Left hindlimb (tissue), 1 donor: ENCODE data around the gene CDYL.

Experiments
- DNase-seq: peaks from one replicate; pipeline ENCODE4 v3.0.0-alpha.2; 2018

CDYL gene

DNA sequence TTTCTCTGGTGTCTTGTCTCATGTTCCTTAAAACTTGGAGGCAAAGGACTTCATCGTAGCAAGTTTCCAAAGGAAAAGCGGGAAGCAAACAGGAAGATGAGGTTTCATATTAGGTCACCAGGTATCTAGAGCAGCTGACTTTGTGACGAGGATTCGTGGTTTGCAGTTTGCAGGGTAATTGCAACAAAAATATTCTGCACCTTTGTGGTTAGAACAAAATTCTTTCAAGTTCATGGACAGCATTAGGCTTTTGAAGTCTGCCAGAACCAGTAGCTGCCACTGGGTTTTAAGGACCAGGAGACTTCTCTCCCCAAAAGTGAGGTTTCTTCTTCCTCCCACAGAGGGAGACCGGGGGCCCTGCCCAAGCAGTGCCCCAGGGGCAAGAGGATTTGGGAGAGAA lies 164.2 kb downstream of the CDYL start:
- no peak for DNase-seq

DNA sequence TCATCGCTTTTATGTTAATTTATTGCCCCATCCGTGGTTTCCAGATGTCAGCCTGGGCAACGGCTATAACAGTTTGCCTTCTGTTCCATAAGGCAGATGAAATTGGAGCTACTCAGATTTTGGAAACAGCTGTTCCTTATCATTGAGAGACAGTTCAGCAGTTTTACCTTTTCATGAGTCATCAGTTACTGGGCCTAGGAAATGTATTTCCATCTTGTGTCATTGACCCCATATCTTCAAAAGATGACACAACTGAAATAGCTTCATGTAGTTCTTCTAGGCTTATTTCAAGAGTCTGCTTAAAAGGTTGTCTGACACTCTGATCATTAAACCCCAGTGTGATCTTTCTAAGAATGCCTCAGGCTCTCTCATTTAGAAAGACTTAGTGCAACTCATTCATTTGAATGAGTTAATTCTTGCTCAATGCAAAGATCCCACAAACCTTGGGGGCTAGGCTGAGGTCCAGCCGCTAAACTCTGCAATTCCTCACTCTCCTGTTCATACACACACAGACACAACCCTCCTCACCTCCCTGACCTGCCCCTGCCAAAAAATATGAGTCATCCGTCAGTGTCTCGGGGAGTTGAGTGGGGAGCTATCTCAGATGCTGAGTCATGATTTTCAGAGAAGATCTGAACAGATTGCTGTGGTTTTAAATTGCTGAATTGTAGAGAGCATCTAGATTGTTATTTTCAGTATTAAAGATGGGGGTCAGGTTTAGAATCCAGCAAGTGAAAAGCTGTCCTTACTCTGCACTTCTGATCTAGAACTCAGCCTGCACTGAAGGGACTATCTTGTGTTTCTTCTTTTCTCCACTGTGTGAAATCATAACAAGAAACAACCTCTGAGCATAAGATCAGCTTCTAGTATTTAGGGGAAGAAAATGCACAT lies 165.8 kb downstream of the CDYL start:
- no peak for DNase-seq

GRCh38 chr6:4942673-4943009 lies 166.4 kb downstream of the CDYL start:
- no peak for DNase-seq

GRCh38 chr6:4943716-4944115 lies 167.5 kb downstream of the CDYL start:
- DNase-seq = no peak

DNA sequence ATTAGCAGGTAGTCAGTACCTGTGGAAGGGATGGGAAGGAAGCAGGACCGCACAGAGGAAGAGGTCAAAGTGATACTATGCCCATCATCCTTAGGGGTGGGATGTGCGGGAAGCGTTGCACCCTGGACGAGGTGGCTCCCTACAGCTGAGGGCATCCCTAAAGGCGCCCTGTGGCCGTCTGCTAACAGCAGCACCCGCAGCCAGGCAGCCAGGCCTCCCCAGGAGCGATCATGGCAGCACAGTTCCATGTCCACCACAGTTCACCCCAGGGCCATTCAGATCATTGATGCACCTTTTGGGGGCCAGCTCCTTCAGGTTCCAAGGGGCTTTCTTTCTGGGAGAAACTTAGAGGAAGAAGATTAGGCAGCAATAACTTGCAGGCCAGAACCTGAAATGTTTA lies 168.1 kb downstream of the CDYL start:
- DNase-seq = no peak

DNA sequence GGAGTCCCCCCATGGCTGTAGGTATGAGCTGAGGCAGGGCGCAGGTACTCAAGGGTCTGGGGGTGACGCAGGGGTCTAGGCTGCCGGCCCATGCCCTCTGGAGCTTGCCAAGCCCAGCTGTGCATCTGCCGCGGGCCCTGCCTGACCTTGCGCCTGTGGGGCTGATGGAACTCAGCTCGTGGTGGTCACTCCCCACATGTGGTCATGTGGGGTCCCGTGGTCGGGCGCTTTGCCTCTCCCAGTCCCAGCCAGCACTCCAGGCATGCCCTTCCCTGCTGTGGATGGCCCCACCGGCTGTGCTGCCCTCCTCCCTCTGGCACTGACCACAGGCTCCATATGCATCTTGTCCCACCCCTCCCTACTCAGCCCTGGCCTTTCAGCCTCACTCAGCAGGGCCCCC lies 170.3 kb downstream of the CDYL start:
- DNase-seq = no peak

DNA sequence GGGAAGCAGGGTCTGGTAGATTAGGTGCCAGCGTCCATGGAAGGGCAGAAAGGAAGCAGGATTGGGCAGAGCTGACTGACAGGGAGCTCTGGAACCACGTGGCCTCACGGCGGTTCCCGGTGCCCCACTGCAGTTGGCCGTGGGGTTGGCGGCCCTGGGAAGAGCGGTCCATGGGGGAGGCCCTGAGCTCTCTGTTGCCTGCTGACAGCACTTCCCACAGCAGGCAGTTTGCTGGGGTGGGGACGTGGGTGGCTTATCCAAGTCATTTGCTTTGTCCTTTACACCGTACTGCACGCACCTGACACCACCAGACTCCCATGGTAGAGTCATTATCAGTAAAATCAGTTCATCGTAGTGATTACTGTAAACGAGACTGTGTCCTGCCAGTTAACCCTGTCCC lies 171.5 kb downstream of the CDYL start:
- no peak for DNase-seq

- DNase-seq = no peak
Measured at GRCh38 chr6:4948781-4949450, 172.7 kb downstream of the CDYL start.

DNA sequence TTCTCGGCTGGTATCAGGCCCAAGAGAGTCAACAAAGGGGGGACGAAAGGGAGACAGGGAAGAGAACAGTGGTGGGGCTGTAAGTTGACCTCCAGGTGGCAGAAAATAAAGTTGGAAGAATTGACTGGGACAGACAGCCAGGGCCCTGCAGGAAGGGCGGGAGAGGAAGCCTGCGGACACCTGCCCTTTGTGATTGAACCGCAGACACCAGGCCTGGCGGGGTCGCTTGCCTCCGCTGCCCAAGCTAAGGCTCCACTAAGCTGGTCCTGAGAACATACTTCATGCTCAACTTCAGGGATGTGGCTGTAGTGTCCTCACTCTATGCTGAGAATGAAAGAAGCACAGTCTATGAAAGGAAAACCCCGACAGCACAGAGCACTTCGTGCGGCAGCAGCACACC lies 173.9 kb downstream of the CDYL start:
- DNase-seq = no peak

GRCh38 chr6:4950836-4951533 lies 174.8 kb downstream of the CDYL start:
- DNase-seq = no peak

DNA sequence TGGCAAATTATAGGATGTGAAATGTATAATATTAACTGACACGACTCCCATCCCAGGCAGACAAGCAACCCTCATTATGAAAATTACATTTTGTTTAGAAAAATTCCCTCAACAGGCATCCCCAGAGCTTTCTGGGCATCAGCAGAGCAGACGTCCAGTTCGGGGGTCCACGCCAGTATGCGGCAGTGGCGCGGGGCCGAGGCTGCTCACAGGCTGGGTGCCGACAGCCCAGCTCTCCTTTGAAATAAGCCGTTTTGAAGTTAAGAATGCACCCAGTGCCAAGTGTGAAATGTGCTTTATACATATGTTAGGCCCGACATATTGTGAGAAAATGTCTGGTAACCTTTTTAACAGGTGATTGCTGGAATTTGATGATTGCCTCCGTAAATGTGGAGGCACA lies 177.2 kb downstream of the CDYL start:
- no peak for DNase-seq

DNA sequence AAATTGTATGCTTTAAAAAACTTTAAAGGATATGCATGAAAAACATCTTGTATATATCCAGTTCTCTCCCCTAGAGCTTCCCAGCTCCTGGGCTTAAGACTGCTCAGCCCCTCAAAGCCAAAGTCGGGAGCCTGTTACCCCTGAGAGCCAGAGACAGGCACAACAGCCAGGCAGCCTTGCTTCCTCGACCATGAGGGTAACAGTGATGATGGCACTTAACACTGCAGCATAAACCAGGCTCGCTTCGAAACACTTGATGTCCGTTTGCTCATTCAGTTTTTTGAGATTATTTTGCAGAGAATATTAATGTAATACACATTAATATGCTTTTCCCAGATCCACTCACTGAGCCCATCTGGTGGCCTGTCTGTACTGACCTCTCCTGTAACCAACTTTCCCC lies 180.4 kb downstream of the CDYL start:
- DNase-seq = no peak

DNA sequence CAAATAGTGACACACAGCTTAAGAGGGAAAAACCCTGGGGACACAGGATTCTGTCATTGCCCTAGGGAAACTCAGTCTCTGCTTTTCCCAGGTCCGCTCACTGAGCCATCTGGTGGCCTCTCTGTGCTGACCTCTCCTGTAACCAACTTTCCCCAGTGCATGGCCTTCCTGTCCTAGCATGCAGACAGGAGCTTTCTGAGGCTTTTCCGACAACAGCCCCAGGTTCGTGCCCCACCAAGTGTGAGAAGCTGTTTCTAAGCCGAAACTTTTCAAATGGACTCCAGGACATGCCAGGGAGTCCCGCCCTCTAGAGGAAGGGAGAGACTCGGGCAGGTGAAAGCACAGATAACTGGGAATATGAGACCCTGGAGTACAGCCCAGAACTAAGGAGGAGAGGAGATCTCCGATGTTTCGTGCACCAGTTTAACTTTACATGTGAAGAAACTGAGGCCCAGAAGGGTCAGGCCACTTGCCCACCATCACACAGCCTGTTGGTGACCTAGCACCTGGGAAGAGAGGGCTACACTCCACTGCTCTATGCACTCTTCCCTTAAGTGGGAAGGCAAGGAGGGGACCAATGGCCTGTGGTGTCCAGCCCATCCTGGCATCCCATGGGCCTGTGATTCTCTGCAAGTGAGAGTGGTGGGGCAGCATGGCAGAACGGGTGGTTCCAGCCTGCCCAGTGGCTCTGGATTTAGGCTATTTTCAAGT lies 181.5 kb downstream of the CDYL start:
- no peak for DNase-seq

DNA sequence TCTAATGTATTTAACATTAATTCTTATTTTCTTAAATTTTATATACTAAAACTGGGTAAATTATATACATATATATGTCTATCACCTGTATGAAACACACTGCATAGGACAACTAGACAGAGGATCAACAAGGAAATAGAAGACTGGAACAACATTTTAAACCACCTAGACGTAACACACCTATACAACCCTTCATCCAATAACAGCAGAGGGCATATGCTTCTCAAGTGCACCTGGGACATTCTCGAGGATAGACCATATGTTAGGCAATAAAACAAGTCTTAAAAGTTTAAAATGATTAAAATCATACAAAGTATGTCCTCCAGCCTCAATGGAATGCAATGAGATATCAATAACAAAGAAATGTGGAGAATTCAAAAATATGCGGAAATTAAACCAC lies 182.4 kb downstream of the CDYL start:
- DNase-seq = no peak

- DNase-seq = no peak
Measured at GRCh38 chr6:4961322-4962168, 185.3 kb downstream of the CDYL start.

DNA sequence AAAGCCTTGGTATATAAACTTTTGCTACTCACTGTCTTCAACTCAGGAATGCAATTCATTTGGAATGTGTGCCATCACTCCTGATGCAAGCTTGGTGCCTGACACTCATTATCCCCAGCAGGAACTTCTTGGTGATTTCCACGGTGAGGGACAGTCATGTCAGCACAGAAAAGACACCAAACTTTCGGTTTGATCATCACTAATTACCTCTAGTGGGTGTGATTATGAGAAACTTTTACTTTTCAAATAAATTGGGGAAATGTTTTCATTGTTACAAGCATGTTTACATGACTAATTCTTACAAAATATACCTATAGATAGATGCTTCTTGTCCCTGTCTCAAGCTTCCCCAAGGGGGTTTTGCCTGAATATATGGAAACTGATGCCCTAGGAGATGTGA lies 186.7 kb downstream of the CDYL start:
- DNase-seq = no peak

- no peak for DNase-seq
Measured at GRCh38 chr6:4964675-4965561, 188.7 kb downstream of the CDYL start.

DNA sequence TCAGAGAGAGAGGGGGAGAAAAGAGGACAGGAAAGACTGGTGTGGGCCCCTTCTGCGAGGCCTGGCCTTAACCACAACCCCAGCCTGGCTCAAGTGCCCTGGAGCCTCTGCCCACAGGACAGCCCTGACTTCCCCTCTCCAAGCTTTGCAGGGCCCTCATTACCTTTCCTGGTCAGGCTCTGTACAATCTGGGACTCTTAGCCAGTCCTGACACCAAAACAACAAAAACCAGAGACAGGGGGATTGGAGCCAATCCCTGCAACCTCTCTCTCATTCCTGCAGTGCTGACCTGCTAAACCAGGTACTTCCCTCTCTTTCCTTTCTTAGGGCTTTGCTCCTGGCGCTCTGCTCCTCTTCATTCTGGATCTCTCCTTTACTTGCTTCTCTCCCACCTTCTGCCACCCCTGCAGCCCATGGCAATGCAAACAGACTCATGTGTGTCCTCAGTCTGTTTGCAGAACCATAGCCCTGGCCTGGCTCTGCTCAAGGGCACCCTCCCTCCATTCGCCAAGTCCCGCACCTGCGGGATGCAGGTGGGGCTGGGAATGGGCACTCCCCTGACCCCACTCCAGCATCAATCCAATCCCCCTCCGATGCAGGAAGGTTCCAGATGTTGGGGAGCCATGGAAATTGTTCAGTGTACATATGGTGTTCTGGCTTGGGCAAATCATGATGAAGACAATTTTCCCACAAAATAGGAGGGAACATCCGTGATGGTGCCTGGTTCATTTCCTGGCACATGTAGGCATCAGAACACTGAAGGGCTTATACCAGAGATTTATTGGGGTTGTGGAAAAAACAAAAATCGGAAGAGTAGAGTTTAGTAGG lies 189.6 kb downstream of the CDYL start:
- DNase-seq = no peak

DNA sequence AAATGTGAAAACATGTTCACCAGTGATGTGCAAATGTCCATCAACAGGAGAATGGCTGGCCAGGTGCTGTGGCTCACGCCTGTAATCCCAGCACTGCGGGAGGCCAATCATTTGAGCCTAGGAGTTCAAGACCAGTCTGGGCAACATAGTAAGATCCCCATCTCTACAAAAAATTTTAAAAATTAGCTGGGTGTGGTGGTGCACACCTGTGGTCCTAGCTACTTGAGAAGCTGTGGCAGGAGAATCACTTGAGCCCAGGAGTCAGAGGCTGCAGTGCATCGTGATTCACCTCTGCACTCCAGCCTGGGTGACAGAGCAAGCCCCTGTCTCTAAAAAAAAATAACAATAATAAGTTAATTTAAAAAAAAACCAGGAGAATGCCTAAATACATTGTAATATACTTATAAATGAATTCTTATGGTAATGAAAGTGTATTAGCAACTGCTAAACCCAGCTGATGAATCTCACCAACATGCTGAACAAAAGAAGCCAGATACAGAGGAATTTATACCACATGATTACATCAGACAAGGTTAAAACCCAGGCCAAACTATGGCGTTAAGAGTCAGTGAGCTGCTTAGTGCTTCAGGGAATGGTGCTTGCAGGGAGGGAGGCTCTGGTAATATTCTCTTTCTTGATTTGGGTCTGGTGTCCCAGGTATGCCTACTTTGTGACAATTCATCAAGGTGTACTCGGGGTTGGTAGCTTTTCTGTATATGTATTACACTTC lies 191.3 kb downstream of the CDYL start:
- no peak for DNase-seq
